Measurements from ENCODE around the gene CCDC149. TPM values are rescaled to one million over a fixed set of nuclear protein-coding genes. Genes with fewer than 3 reads are reported as not detected.

Gene CCDC149
- total RNA-seq, 1 experiment from 2014 or later, result 0.95 TPM

DNA sequence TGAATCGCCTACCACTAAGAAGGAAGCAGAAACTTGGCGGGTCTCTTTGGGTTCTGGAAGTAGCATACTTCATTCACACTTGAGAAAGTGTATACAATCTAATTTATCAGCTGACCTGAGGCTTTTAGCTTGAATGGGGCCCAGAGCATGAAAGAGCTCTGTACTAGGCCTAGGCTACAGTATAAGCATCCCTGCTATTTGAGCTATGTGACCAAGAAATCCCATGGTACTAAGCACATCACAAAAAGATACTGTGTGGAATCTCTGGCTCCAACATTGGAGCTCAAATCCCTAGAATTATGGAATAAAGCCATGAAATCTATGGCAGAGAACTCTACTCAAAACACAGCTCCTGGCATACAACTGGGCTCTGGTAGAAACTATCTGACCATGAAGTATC lies 43.9 kb upstream of the CCDC149 start:
- DNase-seq, result no peak
- Mint-ChIP-seq H3K27me3 (ENCODE audit: insufficient read depth, unreplicated experiment) (peaks cover 7% of the 10 kb centered on the region), H3K4me1 (ENCODE audit: low read depth, unreplicated experiment) (no peaks in the 10 kb centered on the region), H3K4me3 (ENCODE audit: unreplicated experiment) (no peak overlapping the region), H3K9me3 (ENCODE audit: unreplicated experiment) (no peaks in the 10 kb centered on the region), H3K36me3 (ENCODE audit: insufficient read depth, unreplicated experiment) (no peaks in the 10 kb centered on the region), H3K27ac (ENCODE audit: unreplicated experiment) (no peak overlapping the region)
- TF ChIP-seq, protein P1, sequence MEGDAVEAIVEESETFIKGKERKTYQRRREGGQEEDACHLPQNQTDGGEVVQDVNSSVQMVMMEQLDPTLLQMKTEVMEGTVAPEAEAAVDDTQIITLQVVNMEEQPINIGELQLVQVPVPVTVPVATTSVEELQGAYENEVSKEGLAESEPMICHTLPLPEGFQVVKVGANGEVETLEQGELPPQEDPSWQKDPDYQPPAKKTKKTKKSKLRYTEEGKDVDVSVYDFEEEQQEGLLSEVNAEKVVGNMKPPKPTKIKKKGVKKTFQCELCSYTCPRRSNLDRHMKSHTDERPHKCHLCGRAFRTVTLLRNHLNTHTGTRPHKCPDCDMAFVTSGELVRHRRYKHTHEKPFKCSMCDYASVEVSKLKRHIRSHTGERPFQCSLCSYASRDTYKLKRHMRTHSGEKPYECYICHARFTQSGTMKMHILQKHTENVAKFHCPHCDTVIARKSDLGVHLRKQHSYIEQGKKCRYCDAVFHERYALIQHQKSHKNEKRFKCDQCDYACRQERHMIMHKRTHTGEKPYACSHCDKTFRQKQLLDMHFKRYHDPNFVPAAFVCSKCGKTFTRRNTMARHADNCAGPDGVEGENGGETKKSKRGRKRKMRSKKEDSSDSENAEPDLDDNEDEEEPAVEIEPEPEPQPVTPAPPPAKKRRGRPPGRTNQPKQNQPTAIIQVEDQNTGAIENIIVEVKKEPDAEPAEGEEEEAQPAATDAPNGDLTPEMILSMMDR (IDR thresholded peaks at IDR 0.05; ENCODE audit: insufficient read depth in 1 of 2, low read depth in 1 of 2, low read length in 1 of 2, severe bottlenecking in 1 of 2, unreplicated experiment in 1 of 2), result no peak
- intact Hi-C loops (cut with micrococcal nuclease; ENCODE audit: unreplicated experiment), result no loop called here
- CTCF ChIA-PET, result no interaction called here
- H3K9me3 ChIP-seq, result no peaks in the 10 kb centered on the region
- no peaks in the 10 kb centered on the region for H3K36me3 ChIP-seq (ENCODE audit: control insufficient read depth, insufficient read depth, low read length)
- H3K4me3 ChIP-seq (ENCODE audit: low read depth, low read length), result no peak overlapping the region
- no peaks in the 10 kb centered on the region for H3K4me1 ChIP-seq
- no peaks in the 10 kb centered on the region for H3K27me3 ChIP-seq (replicated peaks; ENCODE audit: control insufficient read depth, insufficient read depth, low read length)
- no TSS peak for BruUV-seq (replicated peaks)
- POLR2A ChIA-PET, result no interaction called here

DNA sequence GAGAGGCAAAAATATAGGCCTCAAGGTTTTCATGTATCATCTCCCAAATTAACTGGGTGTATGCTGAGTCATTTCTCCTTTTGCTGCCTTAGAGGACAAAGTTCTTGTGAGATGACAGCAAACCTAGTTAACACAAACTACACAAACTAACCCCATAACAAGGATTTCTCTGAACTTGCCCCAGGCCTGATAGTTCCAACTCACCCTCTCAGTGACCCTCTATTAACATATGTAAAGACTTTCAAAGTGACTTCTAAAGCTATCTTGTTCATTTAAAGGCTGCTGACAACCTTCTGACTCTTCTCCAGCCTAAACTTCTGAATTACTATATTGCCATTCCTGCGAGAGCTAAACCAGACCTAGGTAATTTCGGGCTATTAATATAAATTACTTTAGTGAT lies 43.2 kb upstream of the CCDC149 start:
- Mint-ChIP-seq H3K36me3 (ENCODE audit: insufficient read depth, unreplicated experiment) (no peaks in the 10 kb centered on the region), H3K27ac (ENCODE audit: unreplicated experiment) (no peak overlapping the region), H3K4me1 (ENCODE audit: low read depth, unreplicated experiment) (no peaks in the 10 kb centered on the region), H3K27me3 (ENCODE audit: insufficient read depth, unreplicated experiment) (peaks cover 7% of the 10 kb centered on the region), H3K4me3 (ENCODE audit: unreplicated experiment) (no peak overlapping the region), H3K9me3 (ENCODE audit: unreplicated experiment) (no peaks in the 10 kb centered on the region)
- Histone ChIP-seq H3K4me3 (ENCODE audit: low read depth, low read length) (no peak overlapping the region), H3K4me1 (no peaks in the 10 kb centered on the region), H3K27me3 (replicated peaks; ENCODE audit: control insufficient read depth, insufficient read depth, low read length) (no peaks in the 10 kb centered on the region), H3K9me3 (no peaks in the 10 kb centered on the region), H3K36me3 (ENCODE audit: control insufficient read depth, insufficient read depth, low read length) (no peaks in the 10 kb centered on the region)
- TF ChIP-seq, protein P1 (IDR thresholded peaks at IDR 0.05; ENCODE audit: insufficient read depth in 1 of 2, low read depth in 1 of 2, low read length in 1 of 2, severe bottlenecking in 1 of 2, unreplicated experiment in 1 of 2), result no peak
- DNase-seq, result no peak
- intact Hi-C loops (cut with micrococcal nuclease; ENCODE audit: unreplicated experiment), result no loop called here
- ChIA-PET POLR2A (no interaction called here), CTCF (no interaction called here)
- BruUV-seq (replicated peaks), result no TSS peak

DNA sequence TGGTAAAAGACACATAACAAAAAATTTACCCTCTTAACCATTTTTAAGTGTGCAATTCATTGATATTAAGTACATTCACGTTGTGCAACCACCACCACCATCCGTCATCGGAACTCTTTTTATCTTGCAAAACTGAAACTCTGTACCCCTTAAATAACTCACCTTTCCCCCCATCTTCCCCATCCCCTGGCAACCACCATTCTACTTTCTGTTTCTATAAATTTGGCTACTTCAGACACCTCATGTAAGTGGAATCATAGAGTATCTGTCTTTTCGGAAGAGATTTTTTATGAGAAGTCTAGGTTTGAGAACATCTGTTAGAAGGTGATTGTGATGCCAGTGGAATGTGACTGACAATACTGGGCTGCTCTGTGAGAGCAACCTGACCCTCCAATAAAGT lies 39.8 kb upstream of the CCDC149 start:
- Mint-ChIP-seq H3K4me1 (ENCODE audit: low read depth, unreplicated experiment) (no peaks in the 10 kb centered on the region), H3K4me3 (ENCODE audit: unreplicated experiment) (no peak overlapping the region), H3K9me3 (ENCODE audit: unreplicated experiment) (no peaks in the 10 kb centered on the region), H3K36me3 (ENCODE audit: insufficient read depth, unreplicated experiment) (no peaks in the 10 kb centered on the region), H3K27ac (ENCODE audit: unreplicated experiment) (no peak overlapping the region), H3K27me3 (ENCODE audit: insufficient read depth, unreplicated experiment) (peaks cover 7% of the 10 kb centered on the region)
- TF ChIP-seq, protein P1 (IDR thresholded peaks at IDR 0.05; ENCODE audit: insufficient read depth in 1 of 2, low read depth in 1 of 2, low read length in 1 of 2, severe bottlenecking in 1 of 2, unreplicated experiment in 1 of 2), result no peak
- ChIA-PET POLR2A (no interaction called here), CTCF (no interaction called here)
- BruUV-seq (replicated peaks), result no TSS peak
- H3K4me3 ChIP-seq (ENCODE audit: low read depth, low read length), result no peak overlapping the region
- intact Hi-C loops (cut with micrococcal nuclease; ENCODE audit: unreplicated experiment), result no loop called here
- DNase-seq, result no peak
- H3K27me3 ChIP-seq (replicated peaks; ENCODE audit: control insufficient read depth, insufficient read depth, low read length), result no peaks in the 10 kb centered on the region
- H3K9me3 ChIP-seq, result no peaks in the 10 kb centered on the region
- H3K36me3 ChIP-seq (ENCODE audit: control insufficient read depth, insufficient read depth, low read length), result no peaks in the 10 kb centered on the region
- H3K4me1 ChIP-seq, result no peaks in the 10 kb centered on the region
